NCI-H774 (cell line): ENCODE results near the gene SWSAP1.

Experiments used
- DNase-seq: peaks from one replicate; lab custom pipeline; 2025; lab: John Stamatoyannopoulos, UW

The SWSAP1 gene

DNA sequence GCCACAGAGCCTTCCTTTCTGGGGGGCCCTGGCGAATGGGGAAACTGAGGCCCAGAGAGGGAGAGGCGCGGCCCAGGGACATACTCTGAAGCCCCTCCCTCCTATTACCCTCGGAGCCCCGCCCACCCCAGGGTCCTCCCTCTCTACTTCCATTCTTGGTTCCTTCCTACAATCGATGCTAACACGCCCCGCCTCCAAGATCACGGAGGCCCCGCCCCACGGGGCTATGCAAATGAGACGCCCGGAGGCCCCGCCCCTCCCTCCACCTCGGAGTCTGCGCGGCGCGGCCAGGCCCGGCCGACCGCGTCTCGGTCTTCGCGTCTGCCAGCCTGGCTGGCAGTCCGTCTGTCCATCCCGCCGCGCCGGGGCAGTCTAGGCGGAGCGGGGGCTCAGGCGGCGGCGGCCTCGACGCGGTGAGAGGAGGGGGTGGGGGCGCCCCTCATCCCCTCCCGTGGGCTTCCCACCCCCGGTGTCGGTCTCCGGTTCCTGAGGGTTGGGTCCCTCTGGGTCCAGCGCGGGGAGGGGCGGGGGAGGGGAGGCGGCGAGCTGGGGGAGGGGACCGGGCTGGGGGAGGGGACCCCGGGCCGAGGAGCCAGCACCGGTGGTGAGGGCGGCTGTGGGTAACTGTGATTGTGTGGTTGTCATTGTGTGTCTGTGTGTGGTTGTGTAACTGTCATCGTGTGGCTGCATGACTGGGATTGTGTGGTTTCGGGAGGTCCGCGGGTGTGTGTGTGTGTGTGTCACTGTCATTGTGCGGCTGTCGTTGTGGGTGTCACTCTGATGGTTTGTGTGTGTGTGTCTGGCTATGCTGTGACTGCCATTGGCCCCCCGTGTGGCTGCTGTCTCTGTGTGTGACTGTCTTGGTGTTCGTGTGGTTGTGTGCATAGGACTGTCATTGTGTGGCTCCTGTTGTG lies 19.0 kb upstream of the SWSAP1 start, which contains the start of gene PLPPR2:
TSS of gene PLPPR2 (plus strand) at position 273 of the 914 bp plus-strand sequence. CDS start 2,242 bp downstream, outside the sequence.
- peak; percentile 86 for DNase-seq

DNA sequence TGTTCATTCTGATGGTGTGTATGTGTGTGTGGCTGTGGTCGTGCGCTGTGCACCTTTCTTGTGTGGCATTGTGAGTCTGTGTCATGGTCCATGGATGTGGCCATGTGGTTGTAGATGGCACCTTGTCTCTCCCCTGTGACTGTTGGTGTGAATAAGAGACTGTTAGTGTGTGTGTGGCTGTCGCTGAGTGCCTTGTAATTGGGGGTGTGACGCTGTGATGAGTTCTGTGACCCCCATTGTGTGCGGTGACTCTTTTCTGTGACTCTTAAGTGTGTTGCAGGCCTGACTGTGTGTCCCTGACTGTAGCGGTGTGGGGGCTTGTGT lies 18.4 kb upstream of the SWSAP1 start:
- no peak for DNase-seq

DNA sequence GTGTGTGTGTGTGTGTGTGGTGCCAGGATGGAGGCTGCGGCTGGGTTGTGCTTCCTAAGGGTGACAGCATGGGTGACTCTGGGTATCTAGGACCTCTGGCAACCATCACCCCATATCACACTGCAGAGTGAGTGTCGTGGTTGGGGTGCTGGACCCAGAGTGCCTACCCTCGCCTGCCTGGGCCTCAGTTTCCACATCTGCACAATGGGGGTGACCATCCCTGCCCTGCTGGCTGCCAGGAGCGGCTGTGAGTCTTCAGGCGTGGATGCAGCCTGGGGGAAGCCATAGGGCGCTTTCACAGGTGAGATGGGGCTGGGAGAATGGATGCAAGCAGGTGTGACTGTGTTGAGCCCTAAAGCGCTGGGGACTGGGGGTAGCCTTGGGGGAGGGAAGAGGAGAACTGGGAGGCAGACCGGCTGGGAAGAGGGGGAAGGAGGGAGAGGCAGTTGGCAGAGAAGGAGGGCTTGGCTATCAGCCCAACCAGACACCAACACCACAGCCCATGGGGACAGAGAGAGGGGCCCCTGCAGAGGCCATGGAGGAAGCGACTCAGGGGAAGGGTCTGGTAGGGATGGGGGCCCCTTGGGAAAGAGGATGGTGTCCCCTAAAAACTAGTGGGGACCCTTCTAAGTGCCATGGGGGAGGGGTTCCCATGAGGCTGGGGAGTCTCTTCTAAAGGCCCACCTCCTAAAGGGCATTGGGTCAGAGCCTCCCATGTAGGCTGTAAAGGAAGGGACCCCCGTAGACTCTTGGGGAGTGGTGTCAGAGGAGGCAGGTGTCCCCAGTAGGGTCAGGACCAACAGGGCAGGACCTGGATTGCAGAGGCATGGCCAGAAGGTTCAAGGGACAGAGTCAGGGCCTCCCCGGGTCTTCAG lies 17.6 kb upstream of the SWSAP1 start:
- DNase-seq: no peak

GRCh38 chr19:11359421-11359820 lies 15.0 kb upstream of the SWSAP1 start:
- no peak for DNase-seq

DNA sequence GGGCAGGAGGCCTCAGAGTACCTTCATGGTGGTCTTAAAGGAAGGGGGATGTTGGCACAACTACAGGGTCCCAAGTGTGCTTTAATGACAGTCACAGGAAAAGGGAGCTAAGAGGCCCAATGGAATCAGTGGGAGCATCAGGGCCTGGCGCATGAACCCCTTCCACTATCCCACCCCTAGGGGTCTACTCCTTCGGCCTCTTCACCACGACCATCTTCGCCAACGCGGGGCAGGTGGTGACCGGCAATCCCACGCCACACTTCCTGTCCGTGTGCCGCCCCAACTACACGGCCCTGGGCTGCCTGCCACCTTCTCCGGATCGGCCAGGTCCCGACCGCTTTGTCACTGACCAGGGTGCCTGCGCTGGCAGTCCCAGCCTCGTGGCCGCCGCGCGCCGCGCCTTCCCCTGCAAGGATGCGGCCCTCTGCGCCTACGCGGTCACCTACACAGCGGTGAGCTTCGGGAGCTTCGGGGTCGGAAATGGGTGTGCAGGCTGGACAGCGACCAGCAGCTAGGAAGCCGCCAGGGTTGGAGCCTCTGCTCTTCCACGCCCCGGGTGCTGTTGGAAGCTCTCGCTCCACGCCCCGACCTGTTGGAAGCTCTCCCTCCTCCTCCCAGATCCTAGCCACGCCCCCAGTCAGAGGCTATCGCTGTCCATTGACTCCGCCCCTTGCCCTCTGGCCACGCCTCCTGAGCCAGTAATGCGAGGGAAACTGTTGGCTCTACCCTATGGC lies 13.3 kb upstream of the SWSAP1 start:
- DNase-seq: no peak

DNA sequence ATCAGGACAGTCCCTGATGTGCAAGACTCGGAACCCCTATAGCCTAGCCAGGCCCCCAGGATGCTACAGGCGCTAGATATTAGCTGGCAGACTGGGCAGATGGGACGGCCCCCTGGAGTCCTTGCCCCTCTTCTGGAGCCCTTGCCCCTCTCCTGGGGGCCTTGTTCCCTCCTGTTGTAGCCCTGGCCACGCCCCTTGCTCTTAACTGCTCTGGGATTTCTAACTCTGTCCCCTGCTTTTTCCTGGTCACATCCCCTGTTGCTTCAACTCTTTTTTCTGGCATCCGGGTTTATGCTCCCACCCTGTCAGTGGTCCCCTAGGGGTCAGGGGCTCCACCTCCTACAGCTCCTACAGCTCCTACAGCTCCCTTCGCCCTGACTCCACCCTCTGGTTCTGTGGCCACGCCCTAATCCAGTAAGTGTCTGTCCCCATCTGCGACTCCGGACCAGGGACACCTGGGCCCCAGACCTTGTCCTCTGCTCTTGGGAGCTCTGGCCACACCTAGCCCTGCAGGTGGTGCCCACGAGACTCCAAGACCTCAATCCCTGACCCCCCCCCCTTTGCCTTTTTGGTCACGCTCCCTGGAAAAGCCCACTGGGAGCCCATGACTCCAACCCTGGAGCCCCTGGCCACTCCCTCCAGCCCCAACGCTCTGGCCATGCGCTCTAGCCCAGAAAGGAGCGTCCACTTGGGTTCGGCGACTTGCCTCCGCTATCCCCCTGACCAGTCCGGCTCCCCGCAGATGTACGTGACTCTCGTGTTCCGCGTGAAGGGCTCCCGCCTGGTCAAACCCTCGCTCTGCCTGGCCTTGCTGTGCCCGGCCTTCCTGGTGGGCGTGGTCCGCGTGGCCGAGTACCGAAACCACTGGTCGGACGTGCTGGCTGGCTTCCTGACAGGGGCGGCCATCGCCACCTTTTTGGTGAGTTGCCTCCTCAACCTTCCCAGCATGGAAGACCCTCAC lies 12.4 kb upstream of the SWSAP1 start:
- DNase-seq: no peak

DNA sequence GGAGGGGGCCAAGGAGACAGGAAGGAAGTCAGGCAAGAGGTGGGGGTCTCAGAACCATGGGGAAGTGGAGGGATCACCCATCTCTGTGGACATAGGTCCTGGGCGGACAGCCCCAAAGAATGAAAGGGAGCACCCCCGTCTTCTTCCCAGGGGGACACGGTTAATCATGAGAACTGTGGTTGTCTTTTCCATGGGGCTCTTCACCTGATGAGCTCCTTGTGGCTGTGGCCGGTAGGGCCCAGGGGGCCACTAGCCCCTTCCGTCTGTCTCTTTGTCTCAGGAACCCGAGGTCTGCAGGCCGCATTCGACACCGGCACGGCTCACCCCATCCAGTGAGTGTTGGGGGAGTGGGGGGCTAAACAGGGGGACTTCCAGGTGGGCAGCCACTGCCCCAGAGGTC lies 10.6 kb upstream of the SWSAP1 start:
- no peak for DNase-seq

- DNase-seq: no peak
These were observed 10.1 kb upstream of the SWSAP1 start for GRCh38 chr19:11364296-11364904.

GRCh38 chr19:11364935-11365334 lies 9.5 kb upstream of the SWSAP1 start:
- DNase-seq: no peak

- DNase-seq: no peak
These were observed 8.8 kb upstream of the SWSAP1 start for GRCh38 chr19:11365557-11366117.

DNA sequence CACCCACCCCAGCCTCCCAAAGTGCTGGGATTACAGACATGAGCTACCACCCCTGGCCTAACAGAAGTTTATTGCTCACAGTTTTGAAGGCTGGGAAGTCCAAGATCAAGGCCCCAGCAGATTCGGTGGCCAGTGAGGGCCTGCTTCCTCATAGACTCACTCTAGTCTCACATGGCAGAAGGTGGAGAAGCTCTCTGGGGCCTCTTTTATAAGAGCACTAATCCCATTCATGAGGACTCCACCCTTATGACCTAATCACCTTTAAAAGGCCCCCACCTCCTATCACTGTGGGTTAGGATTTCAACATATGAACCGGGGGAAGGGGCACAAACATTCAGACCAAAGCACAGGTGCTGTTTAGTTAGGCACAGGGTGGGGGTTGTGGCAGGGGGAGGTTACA lies 6.9 kb upstream of the SWSAP1 start:
- DNase-seq: no peak

DNA sequence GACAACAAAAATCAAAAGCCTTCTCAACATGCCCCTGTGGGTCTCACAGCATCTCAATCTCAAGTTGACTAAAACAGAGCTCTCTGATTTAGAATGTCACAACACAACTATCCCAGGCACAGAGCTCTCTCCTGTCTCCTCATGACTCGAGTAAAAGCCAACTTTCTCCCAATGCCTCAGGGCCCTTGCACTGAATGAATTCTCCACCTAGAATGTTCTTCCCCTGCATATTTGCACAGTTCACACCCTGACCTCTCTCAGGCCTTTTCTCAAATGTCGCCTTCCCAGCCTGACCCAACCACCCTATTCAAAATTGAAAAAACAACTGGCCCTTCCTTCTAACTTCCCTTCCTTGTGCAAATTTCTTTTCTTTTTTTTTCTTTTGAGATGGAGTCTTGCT lies 3.7 kb upstream of the SWSAP1 start:
- DNase-seq: no peak

- DNase-seq: peak; percentile 81
These were observed 1.1 kb upstream of the SWSAP1 start for GRCh38 chr19:11373166-11373884.

GRCh38 chr19:11373885-11374432 lies 507 bp upstream of the SWSAP1 start:
- no peak for DNase-seq

- DNase-seq: peak; percentile 4
These were observed 880 bp downstream of the SWSAP1 start for GRCh38 chr19:11375143-11375948.

DNA sequence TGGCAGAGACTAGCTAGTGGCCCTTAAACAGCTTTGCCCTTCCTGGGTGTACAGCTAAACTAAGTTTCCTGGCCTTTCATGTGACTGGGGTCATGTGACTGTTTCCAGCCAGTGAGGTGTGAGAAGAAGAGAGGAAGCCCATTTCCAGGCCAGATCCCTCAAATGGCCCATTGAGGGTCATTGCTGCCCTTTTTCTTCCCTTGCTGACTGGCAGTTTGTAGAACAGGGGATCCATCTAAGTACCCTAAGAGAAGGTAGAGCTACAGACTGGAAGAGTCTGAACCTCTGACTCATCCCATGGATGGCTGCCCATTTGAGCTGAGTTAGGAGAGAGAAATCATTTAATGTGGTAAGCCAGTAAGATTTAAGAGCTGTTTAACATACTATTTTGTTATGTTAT lies 2.8 kb downstream of the SWSAP1 start:
- no peak for DNase-seq

GRCh38 chr19:11377756-11378155 lies 3.3 kb downstream of the SWSAP1 start:
- DNase-seq: no peak
